T-cell (primary cell): ENCODE results near the gene PRKN. TPM values are rescaled to one million over a fixed set of nuclear protein-coding genes. Genes with fewer than 3 reads are reported as not detected.

ENCODE experiments used
- ATAC-seq, 4 experiments: fragments of 200-7000 bp in 3 of 4; fragments of 150-1000 bp in 1 of 4; cut with Tn5 transposase; replicated peaks in 1 of 4; 1 replicate in 3 of 4; 2 replicates in 1 of 4; pipeline ENCODE4 v1.10.0; 2021; ENCODE audit warnings: moderate library complexity in 3 of 4, mild to moderate bottlenecking in 2 of 4, moderate number of reproducible peaks in 1 of 4
- CTCF ChIA-PET, 2 donors: fragments of 300-600 bp; sonication (Branson Sonifier 250); formaldehyde crosslinking; loops; one replicate each; lab custom pipeline; 2022; ENCODE audit warnings: antibody characterized with exemption in 2 of 2; lab: Charles Lee
- POLR2A ChIA-PET, 2 donors: fragments of 300-600 bp; sonication (Branson Sonifier 250); formaldehyde crosslinking; loops; one replicate each; lab custom pipeline; 2022; ENCODE audit warnings: antibody characterized with exemption in 2 of 2; lab: Charles Lee
- DNase-seq, 35 experiments: peaks; one replicate each; pipeline versions ENCODE4 v3.0.0 to v3.0.0-alpha.2; 2013 to 2023
- H3K27ac ChIP-seq: one replicate; pipeline ENCODE4 v1.5.1; 2013; ENCODE audit warnings: low read length
- H3K27me3 ChIP-seq, 2 experiments: replicated peaks in 1 of 2; 1 replicate in 1 of 2; 2 replicates in 1 of 2; pipeline versions ENCODE4 v1.6.1 to v1.7.0; 2013; ENCODE audit warnings: low read length in 1 of 2, mixed read lengths in 1 of 2; ENCODE audit not compliant: control insufficient read depth in 2 of 2, insufficient read depth in 2 of 2; ENCODE audit errors: extremely low read depth in 1 of 2
- H3K36me3 ChIP-seq, 2 donors: 1 replicate in 1 of 2; 2 replicates in 1 of 2; pipeline versions ENCODE4 v1.6.1 to v1.7.0; 2013; ENCODE audit warnings: low read length in 1 of 2; ENCODE audit not compliant: control insufficient read depth in 2 of 2, insufficient read depth in 1 of 2; ENCODE audit errors: extremely low read depth in 1 of 2
- H3K4me1 ChIP-seq, 2 experiments: 1 replicate in 1 of 2; 2 replicates in 1 of 2; pipeline versions ENCODE4 v1.6.1 to v1.7.0; 2013; ENCODE audit warnings: low read length in 2 of 2, mixed read lengths in 1 of 2; ENCODE audit not compliant: insufficient read depth in 2 of 2, control insufficient read depth in 1 of 2; ENCODE audit errors: extremely low read depth in 1 of 2
- H3K4me3 ChIP-seq, 2 donors: 1 replicate in 1 of 2; 2 replicates in 1 of 2; pipeline versions ENCODE4 v1.5.1 to v1.7.0; 2013; ENCODE audit warnings: mild to moderate bottlenecking in 2 of 2, low read length in 1 of 2, moderate library complexity in 1 of 2; ENCODE audit not compliant: control insufficient read depth in 1 of 2; ENCODE audit errors: extremely low read depth in 1 of 2
- H3K9me3 ChIP-seq: 2 replicates; pipeline ENCODE4 v1.7.0; 2013
- H3K27ac Mint-ChIP-seq, 2 donors: one replicate each; pipeline ENCODE4 v1.8.0; 2020 to 2021; ENCODE audit warnings: mild to moderate bottlenecking in 2 of 2, mixed read lengths in 2 of 2
- H3K27me3 Mint-ChIP-seq, 2 donors: one replicate each; pipeline ENCODE4 v1.8.0; 2021 to 2022; ENCODE audit warnings: mixed read lengths in 2 of 2
- H3K36me3 Mint-ChIP-seq: one replicate; pipeline ENCODE4 v1.8.0; 2021; ENCODE audit warnings: mixed read lengths
- H3K4me1 Mint-ChIP-seq, 3 donors: one replicate each; pipeline ENCODE4 v1.8.0; 2020 to 2022; ENCODE audit warnings: mixed read lengths in 3 of 3, mild to moderate bottlenecking in 1 of 3
- H3K4me3 Mint-ChIP-seq, 3 donors: one replicate each; pipeline ENCODE4 v1.8.0; 2020 to 2022; ENCODE audit warnings: mild to moderate bottlenecking in 3 of 3, mixed read lengths in 3 of 3, moderate library complexity in 3 of 3
- H3K9me3 Mint-ChIP-seq, 3 donors: one replicate each; pipeline ENCODE4 v1.8.0; 2020 to 2022; ENCODE audit warnings: mixed read lengths in 3 of 3
- WGBS: methylation state at CpG from one replicate; pipeline ENCODE4 v1.1.5; 2013; ENCODE audit warnings: missing lambda C conversion rate; ENCODE audit not compliant: insufficient coverage; 5-methylcytosine and 5-hydroxymethylcytosine counted together
- total RNA-seq, 35 experiments: library from RNA in 6 of 35; stranded (reverse) in 6 of 35; fragments of 120-200 nt in 1 of 35; gene quantifications; one replicate each; pipeline versions ENCODE4 v1.2.1 to v1.2.4 and lab custom pipeline; 2013 to 2026

The PRKN gene
- total RNA-seq, 5 donors from 2014 or later (not counting 1 experiment from before 2014, with no cell fraction given), result 3.4 to 7.7 (median 6.1) TPM

DNA sequence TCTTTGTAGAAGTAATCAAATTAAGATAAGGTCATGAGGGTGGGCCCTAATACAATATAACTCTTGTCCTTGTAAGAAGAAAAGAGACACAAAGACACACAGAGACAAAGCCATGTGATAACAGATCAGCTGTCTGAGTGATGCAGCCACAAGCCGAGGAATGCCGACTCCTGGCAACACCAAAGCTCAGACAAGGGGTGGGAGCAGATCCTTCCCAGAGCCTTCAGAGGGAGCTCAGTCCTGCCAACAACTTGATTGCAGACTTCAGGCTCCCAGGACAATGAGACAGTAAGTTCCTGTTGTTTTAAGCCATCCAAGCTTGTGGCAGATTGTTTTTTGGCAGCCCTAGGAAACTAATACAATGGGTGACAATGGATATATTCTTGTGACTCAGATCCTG, 1128.7 kb downstream of the PRKN start:
- Histone ChIP-seq H3K27me3 (no peaks in the 10 kb centered on the region), H3K4me1 (no peaks in the 10 kb centered on the region), H3K27ac (no peak overlapping the region), H3K9me3 (no peaks in the 10 kb centered on the region), H3K36me3 (no peaks in the 10 kb centered on the region), H3K4me3 (no peak overlapping the region)
- Mint-ChIP-seq H3K4me1 (no peaks in the 10 kb centered on the region), H3K27me3 (no peaks in the 10 kb centered on the region), H3K9me3 (peaks cover 4 to 7% (median 6%) of the 10 kb centered on the region in 3 donors), H3K27ac (no peak overlapping the region), H3K36me3 (no peaks in the 10 kb centered on the region), H3K4me3 (no peak overlapping the region)
- no peak for ATAC-seq
- DNase-seq, result no peak
- POLR2A ChIA-PET, result no interaction called here
- CTCF ChIA-PET, result no interaction called here
- 100% methylated on average over 2 of the region's 2 CpGs for WGBS

DNA sequence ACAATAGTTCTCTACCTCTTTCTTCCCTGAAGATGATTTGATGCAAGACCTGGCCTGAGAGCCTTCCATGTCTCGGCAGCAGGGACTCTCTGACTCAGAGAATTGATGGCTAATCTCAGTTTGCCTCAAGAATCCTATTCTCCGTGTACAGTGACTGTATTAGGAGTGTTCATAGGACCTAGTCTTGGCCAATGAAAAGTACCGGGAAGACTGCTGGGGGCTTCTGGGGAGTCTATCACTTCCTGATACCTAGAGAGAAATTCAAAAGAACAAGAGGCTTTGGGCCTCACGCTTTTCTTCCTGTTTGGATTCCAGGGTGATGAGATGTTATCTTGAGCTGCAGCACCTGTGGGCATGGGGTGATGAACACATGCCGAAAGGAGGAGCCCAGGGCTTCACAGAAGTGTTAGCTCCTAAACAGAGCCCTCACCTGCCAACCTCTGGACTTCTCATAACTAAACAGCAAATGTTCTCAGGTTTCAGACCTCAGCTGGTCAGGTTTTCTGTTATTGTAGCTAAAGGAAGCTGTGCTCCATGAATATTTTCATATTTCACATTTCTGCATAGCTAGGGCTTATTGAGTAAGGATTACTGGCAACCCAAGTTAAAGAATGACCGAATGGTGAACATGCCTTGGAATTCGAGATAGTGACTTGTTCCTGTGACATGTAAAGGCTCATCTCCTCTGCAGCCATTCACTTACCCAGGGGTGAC, 1130.6 kb downstream of the PRKN start:
- no peak overlapping the region for H3K4me3 Mint-ChIP-seq
- H3K9me3 Mint-ChIP-seq, result peaks cover 3 to 7% (median 4%) of the 10 kb centered on the region in 3 donors
- H3K27me3 ChIP-seq, result no peaks in the 10 kb centered on the region
- H3K36me3 ChIP-seq, result no peaks in the 10 kb centered on the region
- no peaks in the 10 kb centered on the region for H3K4me1 Mint-ChIP-seq
- peaks cover 0 to 4% of the 10 kb centered on the region in 2 donors for H3K27me3 Mint-ChIP-seq
- H3K9me3 ChIP-seq, result no peaks in the 10 kb centered on the region
- POLR2A ChIA-PET, result no interaction called here
- H3K4me3 ChIP-seq, result no peak overlapping the region
- ATAC-seq, result no peak
- no peak overlapping the region for H3K27ac Mint-ChIP-seq
- 66% methylated on average over 3 of the region's 7 CpGs for WGBS
- H3K27ac ChIP-seq, result no peak overlapping the region
- CTCF ChIA-PET, result no interaction called here
- peaks cover 4% of the 10 kb centered on the region for H3K36me3 Mint-ChIP-seq
- H3K4me1 ChIP-seq, result no peaks in the 10 kb centered on the region
- DNase-seq, result no peak

DNA sequence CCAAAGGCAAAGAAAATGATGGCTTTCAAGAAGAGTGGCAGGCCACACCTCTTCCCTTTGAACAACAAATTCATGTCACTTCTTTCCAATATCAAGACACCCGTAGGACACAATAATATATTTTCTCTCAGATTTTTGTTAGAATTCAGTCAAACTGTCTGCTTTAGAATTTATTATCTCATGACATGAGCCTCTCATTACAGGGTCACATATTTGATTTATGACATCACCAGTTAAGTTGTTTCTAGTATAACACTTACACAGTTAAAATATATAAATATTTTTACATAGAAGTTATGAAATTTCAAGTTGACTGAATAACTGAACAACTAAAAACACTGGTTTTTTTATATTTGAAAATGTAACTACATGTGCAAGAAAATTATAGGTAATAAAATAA, 1133.2 kb downstream of the PRKN start:
- no peak overlapping the region for H3K4me3 Mint-ChIP-seq
- H3K36me3 Mint-ChIP-seq, result peaks cover 4% of the 10 kb centered on the region
- no peaks in the 10 kb centered on the region for H3K9me3 ChIP-seq
- H3K9me3 Mint-ChIP-seq, result peaks cover 3 to 6% (median 4%) of the 10 kb centered on the region in 3 donors
- DNase-seq, result no peak
- CTCF ChIA-PET, result no interaction called here
- H3K27ac ChIP-seq, result no peak overlapping the region
- POLR2A ChIA-PET, result no interaction called here
- H3K4me3 ChIP-seq, result no peak overlapping the region
- no peaks in the 10 kb centered on the region for H3K4me1 ChIP-seq
- H3K27me3 ChIP-seq, result no peaks in the 10 kb centered on the region
- no peaks in the 10 kb centered on the region for H3K36me3 ChIP-seq
- H3K27ac Mint-ChIP-seq, result no peak overlapping the region
- no peaks in the 10 kb centered on the region for H3K4me1 Mint-ChIP-seq
- WGBS, result 100% methylated on average over 1 of the region's 1 CpG
- H3K27me3 Mint-ChIP-seq, result peaks cover 0 to 4% of the 10 kb centered on the region in 2 donors
- ATAC-seq, result no peak

DNA sequence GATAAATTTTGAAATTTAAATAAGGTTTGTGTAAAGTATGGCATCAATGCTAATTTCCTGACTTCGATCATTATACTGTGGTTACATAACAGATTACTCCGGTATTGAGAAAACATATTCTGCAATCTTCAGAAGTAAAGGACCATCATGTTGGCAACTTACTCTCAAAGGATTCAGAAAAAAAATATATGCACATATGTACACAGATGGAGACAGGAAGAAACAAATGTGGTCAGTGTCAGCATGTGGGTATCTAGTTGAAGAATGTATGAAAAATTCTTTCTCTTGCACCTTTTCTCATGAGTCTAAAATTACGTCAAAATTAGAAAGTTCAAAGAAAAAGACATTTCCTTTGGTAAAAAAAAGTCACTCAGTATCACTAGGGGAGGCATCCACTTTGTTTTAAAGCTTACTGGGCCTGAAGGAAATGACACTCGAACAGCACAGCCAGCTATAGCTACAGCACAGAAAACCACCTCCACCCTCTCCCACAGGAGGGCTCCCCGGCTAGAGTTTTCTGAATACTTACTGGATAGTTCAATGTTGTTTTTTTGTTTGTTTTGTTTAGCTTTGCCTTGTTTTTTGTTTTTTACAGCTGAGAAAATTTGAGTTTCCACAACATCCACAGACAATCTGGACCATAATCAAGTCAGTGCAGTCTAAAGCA, 1136.5 kb downstream of the PRKN start:
- Mint-ChIP-seq H3K4me3 (no peak overlapping the region), H3K36me3 (peaks cover 4% of the 10 kb centered on the region), H3K4me1 (no peaks in the 10 kb centered on the region), H3K9me3 (peaks cover 0 to 6% (median 4%) of the 10 kb centered on the region in 3 donors), H3K27ac (no peak overlapping the region), H3K27me3 (peaks cover 0 to 4% of the 10 kb centered on the region in 2 donors)
- Histone ChIP-seq H3K36me3 (no peaks in the 10 kb centered on the region), H3K4me3 (no peak overlapping the region), H3K9me3 (no peaks in the 10 kb centered on the region), H3K4me1 (no peaks in the 10 kb centered on the region), H3K27ac (no peak overlapping the region), H3K27me3 (no peaks in the 10 kb centered on the region)
- WGBS, result no CpG with 5 or more reads among the region's 5 CpGs
- DNase-seq (no peak), ATAC-seq (no peak)
- POLR2A ChIA-PET, result no interaction called here
- CTCF ChIA-PET, result interaction anchor here in 1 of 2 donors (0.8 kb wide), 1 partner anchor 26 kb away, joined by 3 read pairs; no protein-coding TSS in a partner anchor

DNA sequence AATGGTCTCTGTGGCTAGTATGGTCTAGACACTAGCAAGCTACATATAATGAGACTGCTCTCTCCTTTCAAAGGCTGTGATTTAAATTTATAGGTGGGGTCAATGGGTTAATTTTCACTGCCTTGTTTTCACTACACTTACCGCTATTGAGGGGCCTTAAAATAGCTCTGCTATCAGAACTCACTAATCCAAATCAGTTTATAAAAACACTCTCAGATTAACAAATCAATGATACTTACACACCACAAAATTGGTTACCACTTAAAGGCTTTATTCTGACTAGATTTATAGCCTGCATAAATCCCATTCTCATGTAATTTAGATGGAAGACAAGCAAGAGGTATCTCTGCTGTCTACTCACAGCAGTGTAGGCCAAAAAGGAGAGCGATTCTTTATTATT, 1140.7 kb downstream of the PRKN start:
- no peaks in the 10 kb centered on the region for H3K27me3 Mint-ChIP-seq
- WGBS, result no CpG with 5 or more reads among the region's 2 CpGs
- H3K27ac Mint-ChIP-seq, result no peak overlapping the region
- CTCF ChIA-PET, result no interaction called here
- no peaks in the 10 kb centered on the region for H3K9me3 Mint-ChIP-seq
- no peaks in the 10 kb centered on the region for H3K36me3 Mint-ChIP-seq
- POLR2A ChIA-PET, result no interaction called here
- no peaks in the 10 kb centered on the region for H3K4me1 ChIP-seq
- no peak overlapping the region for H3K4me3 Mint-ChIP-seq
- H3K4me3 ChIP-seq, result no peak overlapping the region
- H3K27ac ChIP-seq, result no peak overlapping the region
- ATAC-seq, result no peak
- H3K27me3 ChIP-seq, result no peaks in the 10 kb centered on the region
- no peak for DNase-seq
- no peaks in the 10 kb centered on the region for H3K4me1 Mint-ChIP-seq
- H3K36me3 ChIP-seq, result no peaks in the 10 kb centered on the region
- H3K9me3 ChIP-seq, result no peaks in the 10 kb centered on the region

DNA sequence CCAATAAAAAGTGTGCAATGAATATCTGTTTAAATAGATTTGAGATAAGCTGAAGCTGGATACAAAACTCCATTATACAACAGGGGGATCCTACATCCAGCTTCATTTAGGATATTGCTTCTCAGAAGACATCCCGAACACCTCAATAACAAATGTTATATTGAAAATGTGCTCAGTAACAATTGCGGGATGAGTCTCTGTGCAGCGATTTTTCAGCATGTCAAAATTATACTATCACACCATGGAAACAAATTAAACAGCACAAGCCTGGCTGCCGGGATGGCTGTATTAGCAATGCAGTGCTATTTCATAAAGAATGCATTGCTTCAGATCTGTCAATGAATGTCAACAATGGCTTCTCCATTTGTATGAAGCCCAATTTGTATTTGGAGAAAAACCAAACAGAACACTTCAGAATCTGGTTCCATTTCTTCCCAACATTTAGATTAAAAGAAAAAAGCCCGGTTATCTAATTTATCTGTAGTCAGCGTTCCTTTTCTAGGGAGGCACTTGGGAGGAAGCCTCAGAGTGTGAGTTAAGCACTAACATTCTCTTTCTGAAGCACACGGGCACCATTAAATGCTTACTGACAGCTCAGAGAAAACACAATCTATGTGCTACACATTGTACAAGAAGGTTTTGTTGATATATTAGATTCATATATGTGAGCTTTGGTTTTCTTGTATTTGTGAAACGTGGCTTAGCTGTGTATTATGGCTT, 1142.8 kb downstream of the PRKN start:
- H3K4me3 ChIP-seq, result no peak overlapping the region
- Mint-ChIP-seq H3K27ac (no peak overlapping the region), H3K36me3 (no peaks in the 10 kb centered on the region), H3K4me3 (no peak overlapping the region), H3K4me1 (no peaks in the 10 kb centered on the region), H3K27me3 (no peaks in the 10 kb centered on the region), H3K9me3 (no peaks in the 10 kb centered on the region)
- no peaks in the 10 kb centered on the region for H3K4me1 ChIP-seq
- POLR2A ChIA-PET, result interaction anchor here in 1 of 2 donors (0.6 kb wide), 1 partner anchor 11 kb away, joined by 3 read pairs; no protein-coding TSS in a partner anchor
- DNase-seq (no peak), ATAC-seq (no peak)
- CTCF ChIA-PET, result interaction anchor here in 1 of 2 donors (0.6 kb wide), 1 partner anchor 19 kb away, joined by 3 read pairs; no protein-coding TSS in a partner anchor
- no peaks in the 10 kb centered on the region for H3K36me3 ChIP-seq
- no peaks in the 10 kb centered on the region for H3K27me3 ChIP-seq
- no peaks in the 10 kb centered on the region for H3K9me3 ChIP-seq
- no peak overlapping the region for H3K27ac ChIP-seq
- WGBS, result 73% methylated on average over 3 of the region's 8 CpGs
